Left lung (tissue), 10 donors: ENCODE data around the gene CREB5. TPM values are rescaled to one million over a fixed set of nuclear protein-coding genes. Genes with fewer than 3 reads are reported as not detected.

Experiments used
- ATAC-seq: fragments of 200-7000 bp; cut with Tn5 transposase; one replicate; pipeline ENCODE4 v1.9.1; 2020; ENCODE audit warnings: moderate library complexity
- DNase-seq, 4 donors: peaks; one replicate each; pipeline ENCODE4 v3.0.0-alpha.2; 2013 to 2020
- H3K27ac ChIP-seq, 2 donors: fragments of 200-600 bp; sonication (generic) in 1 of 2; one replicate each; pipeline versions ENCODE4 v1.5.0 to v1.8.0; 2020 to 2021
- H3K27me3 ChIP-seq, 2 donors: fragments of 200-600 bp; sonication (generic) in 1 of 2; one replicate each; pipeline versions ENCODE4 v1.5.0 to v1.8.0; 2020 to 2021
- H3K36me3 ChIP-seq, 2 donors: fragments of 200-600 bp; sonication (generic) in 1 of 2; one replicate each; pipeline versions ENCODE4 v1.5.0 to v1.8.0; 2020 to 2021
- H3K4me1 ChIP-seq, 2 donors: fragments of 200-600 bp; one replicate each; pipeline ENCODE4 v1.8.0; 2021
- H3K4me3 ChIP-seq, 2 donors: fragments of 200-600 bp; sonication (generic) in 1 of 2; one replicate each; pipeline versions ENCODE4 v1.5.0 to v1.8.0; 2020 to 2021; ENCODE audit warnings: mild to moderate bottlenecking in 1 of 2
- H3K9me3 ChIP-seq, 2 donors: fragments of 200-600 bp; sonication (generic) in 1 of 2; one replicate each; pipeline versions ENCODE4 v1.5.0 to v1.8.0; 2020 to 2021
- intact Hi-C, 2 donors: fragments of 100-400 bp; cut with DNase I; formaldehyde crosslinking; loops; one replicate each; pipeline versions ENCODE4 v1.11.2 to v1.14.2; 2022
- polyA plus RNA-seq, 6 donors: library from polyadenylated mRNA; unstranded; fragments of 120-200 nt; gene quantifications; one replicate each; pipeline ENCODE4 v1.2.1, GENCODE V29; 2013; ENCODE audit not compliant: insufficient read length in 6 of 6
- total RNA-seq, 2 donors: library from RNA; stranded (reverse); fragmentation: NEBNext Ultra II Directional; extraction: Animal tissue kit (Norgen Biotek cat#: 25700); gene quantifications; one replicate each; pipeline ENCODE4 v1.2.1, GENCODE V29; 2021
- TF ChIP-seq, protein P1 (sequence below), 2 donors: fragments of 200-600 bp; sonication (generic) in 1 of 2; IDR thresholded peaks; one replicate each; pipeline versions ENCODE4 v1.5.0 to v1.8.0; 2021; ENCODE audit warnings: antibody characterized with exemption in 2 of 2
- donor health status: DM: no; HTN: yes; CAD: no.
- donor health status: DM: no; HTN: no; CAD: no.

CREB5 gene
- total and polyA plus RNA-seq, 8 donors: 6.6 to 19.9 (median 15.7) TPM

DNA sequence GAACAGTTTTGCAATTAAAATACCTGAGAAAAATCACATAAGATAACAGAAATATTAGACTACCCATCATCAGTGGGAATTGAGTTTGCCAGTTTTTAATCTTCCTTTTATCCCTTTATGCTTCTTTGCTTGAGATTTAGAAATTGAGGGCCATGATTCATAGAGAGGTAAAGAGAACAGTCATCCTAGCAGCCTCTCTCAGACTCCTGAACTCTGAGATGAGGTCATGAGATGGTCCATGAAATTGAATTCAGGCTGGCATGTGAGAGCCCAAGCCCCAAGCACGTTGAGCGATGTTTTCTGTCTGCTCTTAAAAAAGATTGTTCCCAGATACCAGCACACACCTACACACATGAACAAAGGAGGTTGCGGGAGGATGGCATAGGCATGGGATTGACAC lies 91.1 kb downstream of the CREB5 start:
- no peaks in the 10 kb centered on the region for H3K9me3 ChIP-seq
- H3K27ac ChIP-seq: no peak overlapping the region
- DNase-seq: no peak
- no peaks in the 10 kb centered on the region for H3K36me3 ChIP-seq
- no peaks in the 10 kb centered on the region for H3K27me3 ChIP-seq
- TF ChIP-seq, protein P1, sequence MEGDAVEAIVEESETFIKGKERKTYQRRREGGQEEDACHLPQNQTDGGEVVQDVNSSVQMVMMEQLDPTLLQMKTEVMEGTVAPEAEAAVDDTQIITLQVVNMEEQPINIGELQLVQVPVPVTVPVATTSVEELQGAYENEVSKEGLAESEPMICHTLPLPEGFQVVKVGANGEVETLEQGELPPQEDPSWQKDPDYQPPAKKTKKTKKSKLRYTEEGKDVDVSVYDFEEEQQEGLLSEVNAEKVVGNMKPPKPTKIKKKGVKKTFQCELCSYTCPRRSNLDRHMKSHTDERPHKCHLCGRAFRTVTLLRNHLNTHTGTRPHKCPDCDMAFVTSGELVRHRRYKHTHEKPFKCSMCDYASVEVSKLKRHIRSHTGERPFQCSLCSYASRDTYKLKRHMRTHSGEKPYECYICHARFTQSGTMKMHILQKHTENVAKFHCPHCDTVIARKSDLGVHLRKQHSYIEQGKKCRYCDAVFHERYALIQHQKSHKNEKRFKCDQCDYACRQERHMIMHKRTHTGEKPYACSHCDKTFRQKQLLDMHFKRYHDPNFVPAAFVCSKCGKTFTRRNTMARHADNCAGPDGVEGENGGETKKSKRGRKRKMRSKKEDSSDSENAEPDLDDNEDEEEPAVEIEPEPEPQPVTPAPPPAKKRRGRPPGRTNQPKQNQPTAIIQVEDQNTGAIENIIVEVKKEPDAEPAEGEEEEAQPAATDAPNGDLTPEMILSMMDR (IDR thresholded peaks at IDR 0.05): no peak
- intact Hi-C loops: no loop called here
- no peak for ATAC-seq
- no peak overlapping the region for H3K4me3 ChIP-seq
- peaks cover 0 to 1% of the 10 kb centered on the region in 2 donors for H3K4me1 ChIP-seq

DNA sequence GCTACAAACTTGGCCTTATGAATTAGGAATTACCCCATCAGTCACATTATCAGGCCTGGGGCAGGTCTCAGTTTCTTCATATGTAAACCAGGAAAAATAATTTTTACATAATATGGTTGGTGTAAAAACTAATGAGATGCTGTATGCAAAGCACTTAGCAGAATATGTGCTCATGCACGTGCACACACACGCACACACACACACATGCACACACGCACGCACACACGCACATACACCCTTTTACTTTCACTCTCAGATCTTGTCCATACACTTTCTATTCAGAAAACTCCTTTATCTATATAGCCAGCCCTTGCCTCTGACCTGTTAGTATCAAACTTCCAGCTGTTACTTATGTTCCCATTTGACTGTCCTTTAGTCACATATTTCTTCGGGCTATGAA lies 92.7 kb downstream of the CREB5 start:
- DNase-seq (no peak), ATAC-seq (no peak)
- H3K4me3 ChIP-seq: no peak overlapping the region
- intact Hi-C loops: no loop called here
- H3K4me1 ChIP-seq: peaks cover 0 to 6% of the 10 kb centered on the region in 2 donors
- H3K27me3 ChIP-seq: no peaks in the 10 kb centered on the region
- no peak overlapping the region for H3K27ac ChIP-seq
- TF ChIP-seq, protein P1 (IDR thresholded peaks at IDR 0.05): no peak
- no peaks in the 10 kb centered on the region for H3K36me3 ChIP-seq
- H3K9me3 ChIP-seq: no peaks in the 10 kb centered on the region

DNA sequence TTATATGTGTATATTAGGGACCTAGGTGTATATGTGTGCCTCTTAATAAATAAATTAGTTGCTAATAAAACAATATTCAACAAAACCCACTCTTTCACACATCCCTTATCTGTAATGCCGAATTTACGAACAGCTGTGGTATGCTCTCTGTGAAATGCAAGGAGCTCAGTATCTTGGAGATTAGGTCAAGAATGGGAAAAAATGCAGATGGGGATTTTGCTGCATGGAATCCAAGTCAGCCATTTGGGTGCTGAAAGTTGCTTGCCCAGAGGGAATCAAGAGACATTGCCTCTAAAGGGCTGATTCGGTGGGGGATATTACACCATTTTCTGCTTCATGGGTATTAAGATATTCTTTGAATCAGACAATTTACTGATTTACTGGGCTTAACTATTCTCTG lies 93.5 kb downstream of the CREB5 start:
- Histone ChIP-seq H3K36me3 (no peaks in the 10 kb centered on the region), H3K27ac (no peak overlapping the region), H3K4me3 (no peak overlapping the region), H3K27me3 (no peaks in the 10 kb centered on the region), H3K4me1 (peaks cover 0 to 6% of the 10 kb centered on the region in 2 donors), H3K9me3 (no peaks in the 10 kb centered on the region)
- DNase-seq: no peak
- no peak for ATAC-seq
- intact Hi-C loops: no loop called here
- TF ChIP-seq, protein P1 (IDR thresholded peaks at IDR 0.05): no peak

DNA sequence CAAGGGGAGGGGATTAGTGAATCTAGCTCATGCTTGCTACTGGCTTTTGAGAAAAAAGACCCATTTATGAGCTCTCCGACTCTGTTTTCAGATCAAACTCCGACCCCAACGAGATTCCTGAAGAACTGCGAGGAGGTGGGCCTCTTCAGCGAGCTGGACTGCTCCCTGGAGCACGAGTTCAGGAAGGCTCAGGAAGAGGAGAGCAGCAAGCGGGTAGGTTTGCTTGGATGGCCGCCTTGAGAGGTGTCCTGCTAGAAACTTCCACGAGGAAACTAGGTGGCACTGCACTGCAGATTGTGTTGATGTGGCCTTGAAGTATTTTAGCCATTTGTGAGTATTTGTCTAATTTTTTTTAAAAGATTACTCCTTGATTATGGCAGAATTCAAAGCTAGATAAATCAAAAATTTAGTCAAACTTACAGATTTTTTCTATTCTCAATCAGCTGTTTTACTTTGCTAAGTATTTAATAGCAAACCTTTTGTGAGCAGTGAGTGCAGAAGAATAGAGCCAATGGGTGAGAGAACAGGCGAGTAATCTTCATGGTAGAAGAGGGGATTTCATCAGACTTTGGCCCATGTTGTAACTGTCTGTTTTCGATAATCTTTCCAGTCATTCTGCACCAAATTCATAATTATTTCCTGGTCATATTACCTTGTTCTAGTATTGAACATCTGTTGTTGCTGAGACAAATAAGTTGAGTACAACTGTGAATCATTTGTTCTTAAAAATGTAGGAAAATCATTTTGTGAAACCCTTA lies 95.4 kb downstream of the CREB5 start:
- no peaks in the 10 kb centered on the region for H3K27me3 ChIP-seq
- H3K27ac ChIP-seq: no peak overlapping the region
- peaks cover 0 to 6% of the 10 kb centered on the region in 2 donors for H3K4me1 ChIP-seq
- DNase-seq (no peak), ATAC-seq (no peak)
- no peaks in the 10 kb centered on the region for H3K9me3 ChIP-seq
- intact Hi-C loops: no loop called here
- no peak overlapping the region for H3K4me3 ChIP-seq
- H3K36me3 ChIP-seq: no peaks in the 10 kb centered on the region
- TF ChIP-seq, protein P1 (IDR thresholded peaks at IDR 0.05): no peak

GRCh38 chr7:28509251-28510025 lies 97.1 kb downstream of the CREB5 start:
- H3K36me3 ChIP-seq: no peaks in the 10 kb centered on the region
- DNase-seq (peak in 1 of 4 donors; percentile 50), ATAC-seq (peak; percentile 53)
- no peaks in the 10 kb centered on the region for H3K9me3 ChIP-seq
- TF ChIP-seq, protein P1 (IDR thresholded peaks at IDR 0.05): no peak
- no peaks in the 10 kb centered on the region for H3K27me3 ChIP-seq
- no peak overlapping the region for H3K4me3 ChIP-seq
- peaks cover 0 to 6% of the 10 kb centered on the region in 2 donors for H3K4me1 ChIP-seq
- H3K27ac ChIP-seq: peak overlapping the region in 1 of 2 donors; percentile 45
- intact Hi-C loops: no loop called here
